HEK293 (cell line): ENCODE data around the gene PLA2G4B.

Experiments used
- CTCF ChIA-PET: fragments of 350-600 bp; formaldehyde crosslinking; extraction: SDS; loops from one replicate; lab custom pipeline; 2021; ENCODE audit warnings: antibody characterized with exemption; lab: Yijun Ruan, JAX
- POLR2A ChIA-PET: fragments of 300-600 bp; formaldehyde crosslinking; extraction: SDS; loops from one replicate; lab custom pipeline; 2020; ENCODE audit warnings: antibody characterized with exemption, inconsistent platforms; lab: Yijun Ruan, JAX
- H3K27ac ChIP-seq: fragments of 200-500 bp; sonication (Bioruptor generic); 2 replicates; pipeline ENCODE4 v1.5.1; 2014; ENCODE audit warnings: low read depth, low read length, control low read depth, inconsistent platforms; ENCODE audit errors: extremely low read depth
- H3K36me3 ChIP-seq, 2 experiments: fragments of 200-500 bp in 1 of 2; sonication (Bioruptor generic) in 1 of 2; 1 replicate in 1 of 2; 2 replicates in 1 of 2; pipeline ENCODE4 v1.5.1; 2014 to 2017; ENCODE audit warnings: inconsistent platforms in 2 of 2, low read length in 2 of 2; ENCODE audit not compliant: control insufficient read depth in 2 of 2, insufficient read depth in 1 of 2
- H3K4me1 ChIP-seq: fragments of 200-500 bp; sonication (Bioruptor generic); 2 replicates; pipeline ENCODE4 v1.5.1; 2014; ENCODE audit warnings: mild to moderate bottlenecking, low read length, inconsistent platforms; ENCODE audit not compliant: control insufficient read depth, insufficient read depth
- H3K4me3 ChIP-seq: 2 replicates; pipeline ENCODE4 v1.5.1; 2011; ENCODE audit warnings: low read depth, mild to moderate bottlenecking, control low read depth, low read length, moderate library complexity
- H3K9me3 ChIP-seq: fragments of 200-500 bp; sonication (Bioruptor generic); 2 replicates; pipeline ENCODE4 v1.5.1; 2014; ENCODE audit warnings: low read depth, low read length, inconsistent platforms; ENCODE audit not compliant: control insufficient read depth, insufficient read depth
- ZBTB20 ChIP-seq: fragments of 450-650 bp; formaldehyde crosslinking; IDR thresholded peaks from 2 replicates; pipeline ENCODE4 v1.5.1; 2016; ENCODE audit warnings: missing biosample characterization, missing genetic modification characterization
- ZNF112 ChIP-seq: fragments of 450-650 bp; formaldehyde crosslinking; IDR thresholded peaks from 2 replicates; pipeline ENCODE4 v1.5.0; 2017; ENCODE audit warnings: missing biosample characterization, missing genetic modification characterization
- ZNF132 ChIP-seq: fragments of 450-650 bp; formaldehyde crosslinking; IDR thresholded peaks from 2 replicates; pipeline ENCODE4 v1.5.1; 2017; ENCODE audit warnings: missing biosample characterization, missing genetic modification characterization, borderline replicate concordance
- ZNF19 ChIP-seq: fragments of 450-650 bp; formaldehyde crosslinking; IDR thresholded peaks from 2 replicates; pipeline ENCODE4; 2016; ENCODE audit warnings: missing biosample characterization, missing genetic modification characterization, low read depth
- ZNF221 ChIP-seq: fragments of 450-650 bp; formaldehyde crosslinking; IDR thresholded peaks from 2 replicates; pipeline ENCODE4 v1.5.1; 2017; ENCODE audit warnings: missing biosample characterization, missing genetic modification characterization, borderline replicate concordance
- ZNF239 ChIP-seq: fragments of 450-650 bp; formaldehyde crosslinking; IDR thresholded peaks from 2 replicates; pipeline ENCODE4 v1.5.1; 2016; ENCODE audit warnings: missing biosample characterization, missing genetic modification characterization
- ZNF274 ChIP-seq, 2 experiments: fragments of 200-500 bp in 1 of 2; fragments of 450-650 bp in 1 of 2; sonication (Bioruptor generic) in 1 of 2; formaldehyde crosslinking in 1 of 2; IDR thresholded peaks; 2 replicates each; pipeline versions ENCODE4 v1.5.1 to v1.6.1; 2014 to 2016; ENCODE audit warnings: borderline replicate concordance in 1 of 2, inconsistent platforms in 1 of 2, low read length in 1 of 2, missing biosample characterization in 1 of 2, missing genetic modification characterization in 1 of 2
- ZNF391 ChIP-seq: fragments of 450-650 bp; formaldehyde crosslinking; IDR thresholded peaks from 2 replicates; pipeline ENCODE4 v1.5.1; 2016; ENCODE audit warnings: low read depth, missing biosample characterization, missing genetic modification characterization, borderline replicate concordance
- ZNF473 ChIP-seq: fragments of 450-650 bp; formaldehyde crosslinking; IDR thresholded peaks from 2 replicates; pipeline ENCODE4 v1.5.1; 2017; ENCODE audit warnings: missing biosample characterization, missing genetic modification characterization
- ZNF521 ChIP-seq: fragments of 450-650 bp; formaldehyde crosslinking; IDR thresholded peaks from 2 replicates; pipeline ENCODE4 v1.5.1; 2017; ENCODE audit warnings: missing biosample characterization, mild to moderate bottlenecking, missing genetic modification characterization
- ZNF529 ChIP-seq: fragments of 450-650 bp; formaldehyde crosslinking; IDR thresholded peaks from 2 replicates; pipeline ENCODE4 v1.5.1; 2017; ENCODE audit warnings: missing genetic modification characterization, missing biosample characterization; ENCODE audit not compliant: insufficient replicate concordance
- ZNF600 ChIP-seq: fragments of 450-650 bp; formaldehyde crosslinking; IDR thresholded peaks from 2 replicates; pipeline ENCODE4 v1.5.1; 2016; ENCODE audit warnings: missing biosample characterization, missing genetic modification characterization
- ZNF629 ChIP-seq: fragments of 450-650 bp; formaldehyde crosslinking; IDR thresholded peaks from 2 replicates; pipeline ENCODE4 v1.5.1; 2017; ENCODE audit warnings: missing biosample characterization, missing genetic modification characterization
- ZNF677 ChIP-seq: fragments of 450-650 bp; IDR thresholded peaks from 2 replicates; pipeline ENCODE4 v1.5.0; 2018; ENCODE audit warnings: missing biosample characterization, mild to moderate bottlenecking, missing genetic modification characterization, moderate library complexity
- ZNF701 ChIP-seq: fragments of 450-650 bp; formaldehyde crosslinking; IDR thresholded peaks from 2 replicates; pipeline ENCODE4 v1.5.1; 2016; ENCODE audit warnings: missing biosample characterization, missing genetic modification characterization
- ZNF791 ChIP-seq: fragments of 450-650 bp; formaldehyde crosslinking; IDR thresholded peaks from 2 replicates; pipeline ENCODE4 v1.5.1; 2016; ENCODE audit warnings: missing biosample characterization, missing genetic modification characterization
- ZNF837 ChIP-seq: fragments of 450-650 bp; formaldehyde crosslinking; IDR thresholded peaks from 2 replicates; pipeline ENCODE4 v1.5.1; 2016; ENCODE audit warnings: missing biosample characterization, missing genetic modification characterization
- TF ChIP-seq, protein P1 (sequence below): fragments of 450-650 bp; formaldehyde crosslinking; IDR thresholded peaks from 2 replicates; pipeline ENCODE4 v1.5.1; 2016; ENCODE audit warnings: missing biosample characterization, missing genetic modification characterization
- TF ChIP-seq, protein P2 (sequence below): fragments of 450-650 bp; formaldehyde crosslinking; IDR thresholded peaks from 2 replicates; pipeline ENCODE4; 2016; ENCODE audit warnings: missing biosample characterization, missing genetic modification characterization
- TF ChIP-seq, protein P3 (sequence below): fragments of 450-650 bp; formaldehyde crosslinking; IDR thresholded peaks from 2 replicates; pipeline ENCODE4 v1.5.1; 2016; ENCODE audit warnings: missing biosample characterization, missing genetic modification characterization
- TF ChIP-seq, protein P4 (sequence below): fragments of 450-650 bp; formaldehyde crosslinking; IDR thresholded peaks from 2 replicates; pipeline ENCODE4 v1.5.1; 2016; ENCODE audit warnings: missing biosample characterization, missing genetic modification characterization, low read depth

Gene PLA2G4B

DNA sequence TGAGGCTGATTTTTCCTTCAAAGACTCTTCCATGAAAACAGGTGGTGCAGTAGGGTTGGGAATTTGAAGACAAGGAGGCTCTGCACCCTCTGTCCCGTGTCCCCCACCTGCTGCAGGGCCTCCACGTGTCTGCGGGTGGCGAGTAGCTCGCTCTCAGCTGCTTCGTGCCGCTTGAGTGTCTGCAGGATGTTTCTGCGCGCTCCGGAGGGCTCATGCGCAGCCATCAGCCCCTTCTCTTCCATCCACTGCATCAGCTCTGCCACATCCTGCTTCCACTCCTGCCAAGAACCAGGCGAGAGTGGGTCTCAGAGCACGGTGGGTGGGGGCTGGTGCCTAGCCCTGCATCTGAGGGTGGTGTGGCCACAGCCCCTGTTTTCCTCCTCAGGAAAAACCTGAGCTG, 37.4 kb downstream of the PLA2G4B start:
- H3K4me3 ChIP-seq: no peak overlapping the region
- no peaks in the 10 kb centered on the region for H3K4me1 ChIP-seq
- no peaks in the 10 kb centered on the region for H3K9me3 ChIP-seq
- TF ChIP-seq ZNF239: no peak
- 0 out of 2 replicates have a peak, but pooled peaks have one; percentile 9 for TF ChIP-seq ZNF600 (tag by site-specific recombination)
- TF ChIP-seq, all 188 proteins: peak for 1
- ChIA-PET POLR2A (no interaction called here), CTCF (interaction anchor here (1.4 kb wide), 1 partner anchor 29 kb away, joined by 4 read pairs; no protein-coding TSS in a partner anchor)
- Histone ChIP-seq H3K27ac (no peak overlapping the region), H3K36me3 (no peaks in the 10 kb centered on the region)

DNA sequence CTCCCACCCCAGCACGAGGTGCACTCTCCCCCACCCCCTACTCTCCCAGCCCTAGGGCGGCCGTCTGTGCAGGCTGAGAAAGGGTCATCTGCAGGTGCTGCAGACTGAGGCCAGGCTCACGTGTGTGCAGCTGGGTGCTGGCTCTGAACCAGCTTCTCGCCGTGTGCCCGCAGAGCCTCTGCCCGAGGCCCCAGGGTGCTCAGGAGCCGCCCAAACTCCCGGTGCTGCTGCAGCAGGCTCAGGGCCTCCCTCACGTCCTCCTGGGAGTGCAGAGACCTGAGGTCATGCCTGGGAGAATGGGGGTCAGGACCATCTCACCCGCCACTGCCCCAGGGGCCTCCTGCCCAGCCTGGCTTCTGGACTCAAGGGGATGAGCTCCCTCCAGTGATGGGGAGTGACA, 38.0 kb downstream of the PLA2G4B start:
- H3K9me3 ChIP-seq: no peaks in the 10 kb centered on the region
- CTCF ChIA-PET: interaction anchor here (1.4 kb wide), 1 partner anchor 28 kb away, joined by 4 read pairs; no protein-coding TSS in a partner anchor
- POLR2A ChIA-PET: no interaction called here
- no peak overlapping the region for H3K4me3 ChIP-seq
- H3K27ac ChIP-seq: no peak overlapping the region
- no peaks in the 10 kb centered on the region for H3K4me1 ChIP-seq
- no peak for TF ChIP-seq ZNF132 (tag by site-specific recombination)
- TF ChIP-seq ZBTB20 (tag by site-specific recombination): no peak
- TF ChIP-seq, protein P1, sequence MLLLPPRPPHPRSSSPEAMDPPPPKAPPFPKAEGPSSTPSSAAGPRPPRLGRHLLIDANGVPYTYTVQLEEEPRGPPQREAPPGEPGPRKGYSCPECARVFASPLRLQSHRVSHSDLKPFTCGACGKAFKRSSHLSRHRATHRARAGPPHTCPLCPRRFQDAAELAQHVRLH (tag by site-specific recombination): no peak
- no peak for TF ChIP-seq ZNF701 (tag by site-specific recombination)
- TF ChIP-seq ZNF391 (tag by site-specific recombination): no peak
- no peak for TF ChIP-seq ZNF521 (tag by site-specific recombination)
- TF ChIP-seq ZNF837 (tag by site-specific recombination): no peak
- TF ChIP-seq, protein P2, sequence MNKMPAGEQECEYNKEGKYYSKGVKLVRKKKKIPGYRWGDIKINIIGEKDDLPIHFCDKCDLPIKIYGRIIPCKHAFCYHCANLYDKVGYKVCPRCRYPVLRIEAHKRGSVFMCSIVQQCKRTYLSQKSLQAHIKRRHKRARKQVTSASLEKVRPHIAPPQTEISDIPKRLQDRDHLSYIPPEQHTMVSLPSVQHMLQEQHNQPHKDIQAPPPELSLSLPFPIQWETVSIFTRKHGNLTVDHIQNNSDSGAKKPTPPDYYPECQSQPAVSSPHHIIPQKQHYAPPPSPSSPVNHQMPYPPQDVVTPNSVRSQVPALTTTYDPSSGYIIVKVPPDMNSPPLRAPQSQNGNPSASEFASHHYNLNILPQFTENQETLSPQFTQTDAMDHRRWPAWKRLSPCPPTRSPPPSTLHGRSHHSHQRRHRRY: no peak
- no peak for TF ChIP-seq ZNF629 (tag by site-specific recombination)
- no peak for TF ChIP-seq ZNF274 (IDR thresholded peaks at IDR 0.05; ENCODE audit: low read length)
- TF ChIP-seq ZNF274 (tag by site-specific recombination; IDR thresholded peaks at IDR 0.05; ENCODE audit: borderline replicate concordance): no peak
- TF ChIP-seq ZNF19 (tag by site-specific recombination): no peak
- TF ChIP-seq ZNF473 (tag by site-specific recombination): no peak
- no peak for TF ChIP-seq ZNF221 (tag by site-specific recombination)
- TF ChIP-seq, protein P3, sequence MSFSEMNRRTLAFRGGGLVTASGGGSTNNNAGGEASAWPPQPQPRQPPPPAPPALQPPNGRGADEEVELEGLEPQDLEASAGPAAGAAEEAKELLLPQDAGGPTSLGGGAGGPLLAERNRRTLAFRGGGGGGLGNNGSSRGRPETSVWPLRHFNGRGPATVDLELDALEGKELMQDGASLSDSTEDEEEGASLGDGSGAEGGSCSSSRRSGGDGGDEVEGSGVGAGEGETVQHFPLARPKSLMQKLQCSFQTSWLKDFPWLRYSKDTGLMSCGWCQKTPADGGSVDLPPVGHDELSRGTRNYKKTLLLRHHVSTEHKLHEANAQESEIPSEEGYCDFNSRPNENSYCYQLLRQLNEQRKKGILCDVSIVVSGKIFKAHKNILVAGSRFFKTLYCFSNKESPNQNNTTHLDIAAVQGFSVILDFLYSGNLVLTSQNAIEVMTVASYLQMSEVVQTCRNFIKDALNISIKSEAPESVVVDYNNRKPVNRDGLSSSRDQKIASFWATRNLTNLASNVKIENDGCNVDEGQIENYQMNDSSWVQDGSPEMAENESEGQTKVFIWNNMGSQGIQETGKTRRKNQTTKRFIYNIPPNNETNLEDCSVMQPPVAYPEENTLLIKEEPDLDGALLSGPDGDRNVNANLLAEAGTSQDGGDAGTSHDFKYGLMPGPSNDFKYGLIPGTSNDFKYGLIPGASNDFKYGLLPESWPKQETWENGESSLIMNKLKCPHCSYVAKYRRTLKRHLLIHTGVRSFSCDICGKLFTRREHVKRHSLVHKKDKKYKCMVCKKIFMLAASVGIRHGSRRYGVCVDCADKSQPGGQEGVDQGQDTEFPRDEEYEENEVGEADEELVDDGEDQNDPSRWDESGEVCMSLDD: no peak
- no peaks in the 10 kb centered on the region for H3K36me3 ChIP-seq

DNA sequence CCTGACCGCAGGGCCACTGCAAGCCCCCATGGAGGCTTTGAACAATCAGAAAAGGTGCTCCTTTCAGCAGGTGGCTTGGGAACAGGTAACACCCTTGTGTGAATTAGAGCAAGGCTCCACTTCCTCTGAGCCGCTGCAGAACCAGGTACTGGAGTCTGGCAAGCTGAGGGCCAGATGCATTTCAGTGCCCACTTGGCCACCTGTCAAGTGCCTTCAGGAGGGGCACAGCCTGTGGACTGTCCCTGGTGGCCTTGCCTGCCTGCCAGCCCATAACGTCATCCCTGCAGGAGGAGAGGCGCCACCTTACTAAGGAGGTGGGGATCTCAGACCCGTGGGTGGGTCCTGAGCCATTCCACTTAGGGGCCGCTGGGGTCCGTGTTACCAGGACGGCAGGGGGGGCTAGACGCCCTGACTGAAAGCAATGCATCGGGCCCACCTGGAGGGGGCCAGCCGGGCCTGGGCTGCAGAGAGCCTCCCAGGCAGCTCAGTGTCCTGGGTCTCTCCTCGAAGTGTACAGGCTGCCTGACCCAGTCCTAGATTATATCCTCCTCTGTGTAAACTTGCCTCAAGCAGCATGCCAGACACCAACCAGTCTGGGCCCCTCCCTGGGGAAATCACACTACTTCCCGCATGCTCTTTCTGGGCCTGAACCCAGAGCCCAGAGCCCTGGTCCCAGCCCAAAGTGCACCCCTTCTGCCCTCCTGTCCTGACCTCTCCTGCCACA, 39.1 kb downstream of the PLA2G4B start:
- no peaks in the 10 kb centered on the region for H3K36me3 ChIP-seq
- TF ChIP-seq ZNF701 (tag by site-specific recombination): no peak
- TF ChIP-seq ZNF791 (tag by site-specific recombination): no peak
- TF ChIP-seq ZNF112: no peak
- TF ChIP-seq, protein P4, sequence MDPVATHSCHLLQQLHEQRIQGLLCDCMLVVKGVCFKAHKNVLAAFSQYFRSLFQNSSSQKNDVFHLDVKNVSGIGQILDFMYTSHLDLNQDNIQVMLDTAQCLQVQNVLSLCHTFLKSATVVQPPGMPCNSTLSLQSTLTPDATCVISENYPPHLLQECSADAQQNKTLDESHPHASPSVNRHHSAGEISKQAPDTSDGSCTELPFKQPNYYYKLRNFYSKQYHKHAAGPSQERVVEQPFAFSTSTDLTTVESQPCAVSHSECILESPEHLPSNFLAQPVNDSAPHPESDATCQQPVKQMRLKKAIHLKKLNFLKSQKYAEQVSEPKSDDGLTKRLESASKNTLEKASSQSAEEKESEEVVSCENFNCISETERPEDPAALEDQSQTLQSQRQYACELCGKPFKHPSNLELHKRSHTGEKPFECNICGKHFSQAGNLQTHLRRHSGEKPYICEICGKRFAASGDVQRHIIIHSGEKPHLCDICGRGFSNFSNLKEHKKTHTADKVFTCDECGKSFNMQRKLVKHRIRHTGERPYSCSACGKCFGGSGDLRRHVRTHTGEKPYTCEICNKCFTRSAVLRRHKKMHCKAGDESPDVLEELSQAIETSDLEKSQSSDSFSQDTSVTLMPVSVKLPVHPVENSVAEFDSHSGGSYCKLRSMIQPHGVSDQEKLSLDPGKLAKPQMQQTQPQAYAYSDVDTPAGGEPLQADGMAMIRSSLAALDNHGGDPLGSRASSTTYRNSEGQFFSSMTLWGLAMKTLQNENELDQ (tag by site-specific recombination): no peak
- TF ChIP-seq ZNF529 (tag by site-specific recombination): no peak
- no peak for TF ChIP-seq ZNF677 (tag by site-specific recombination)
- no peak for TF ChIP-seq ZNF221 (tag by site-specific recombination)
- no peak for TF ChIP-seq ZNF473 (tag by site-specific recombination)
- TF ChIP-seq, protein P2: no peak
- TF ChIP-seq, all 188 proteins: peak for 0
- Histone ChIP-seq H3K4me3 (no peak overlapping the region), H3K27ac (no peak overlapping the region), H3K4me1 (no peaks in the 10 kb centered on the region), H3K9me3 (no peaks in the 10 kb centered on the region)
- CTCF ChIA-PET: interaction anchor here (1.4 kb wide), 1 partner anchor 27 kb away, joined by 4 read pairs; no protein-coding TSS in a partner anchor
- POLR2A ChIA-PET: no interaction called here
